Suprapubic skin (tissue), 4 donors: ENCODE data around the gene MBLAC1.

Experiments used
- EP300 ChIP-seq: sonication (generic); formaldehyde crosslinking; IDR thresholded peaks from one replicate; pipeline ENCODE4 v1.6.1; 2017; ENCODE audit warnings: antibody characterized with exemption
- POLR2A ChIP-seq, 2 donors: fragments of 450-650 bp; IDR thresholded peaks; one replicate each; pipeline ENCODE4 v1.6.1; 2017; ENCODE audit warnings: antibody characterized with exemption in 2 of 2, mild to moderate bottlenecking in 2 of 2, moderate library complexity in 2 of 2
- POLR2AphosphoS5 ChIP-seq, 3 donors: sonication (generic); formaldehyde crosslinking; IDR thresholded peaks; one replicate each; pipeline ENCODE4 v1.6.1; 2017; ENCODE audit warnings: antibody characterized with exemption in 3 of 3
- TF ChIP-seq, protein P1 (sequence below), 2 donors: fragments of 200-600 bp in 1 of 2; fragments of 450-650 bp in 1 of 2; sonication (generic) in 1 of 2; IDR thresholded peaks; one replicate each; pipeline ENCODE4 v1.5.1; 2016 to 2019; ENCODE audit warnings: antibody characterized with exemption in 2 of 2, mild to moderate bottlenecking in 1 of 2, moderate library complexity in 1 of 2

DNA sequence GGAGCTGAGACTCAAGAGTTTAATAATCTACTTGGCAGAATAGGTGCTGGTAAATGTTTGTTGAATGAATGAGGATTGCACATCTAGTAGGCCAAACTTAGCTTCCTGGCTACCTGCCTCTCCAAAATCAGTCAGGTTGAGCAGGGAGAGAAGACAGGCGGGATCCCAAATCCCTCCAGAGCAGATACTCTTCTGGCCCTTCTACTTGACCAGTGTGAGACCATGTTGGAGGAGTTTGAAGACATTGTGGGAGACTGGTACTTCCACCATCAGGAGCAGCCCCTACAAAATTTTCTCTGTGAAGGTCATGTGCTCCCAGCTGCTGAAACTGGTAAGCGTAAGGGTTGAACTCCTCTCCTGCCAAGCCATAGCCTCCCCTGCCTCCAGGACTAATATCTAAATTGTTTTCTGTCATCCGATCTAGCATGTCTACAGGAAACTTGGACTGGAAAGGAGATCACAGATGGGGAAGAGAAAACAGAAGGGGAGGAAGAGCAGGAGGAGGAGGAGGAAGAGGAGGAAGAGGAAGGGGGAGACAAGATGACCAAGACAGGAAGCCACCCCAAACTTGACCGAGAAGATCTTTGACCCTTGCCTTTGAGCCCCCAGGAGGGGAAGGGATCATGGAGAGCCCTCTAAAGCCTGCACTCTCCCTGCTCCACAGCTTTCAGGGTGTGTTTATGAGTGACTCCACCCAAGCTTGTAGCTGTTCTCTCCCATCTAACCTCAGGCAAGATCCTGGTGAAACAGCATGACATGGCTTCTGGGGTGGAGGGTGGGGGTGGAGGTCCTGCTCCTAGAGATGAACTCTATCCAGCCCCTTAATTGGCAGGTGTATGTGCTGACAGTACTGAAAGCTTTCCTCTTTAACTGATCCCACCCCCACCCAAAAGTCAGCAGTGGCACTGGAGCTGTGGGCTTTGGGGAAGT lies 2.2 kb upstream of the MBLAC1 start:
- TF ChIP-seq, protein P1, sequence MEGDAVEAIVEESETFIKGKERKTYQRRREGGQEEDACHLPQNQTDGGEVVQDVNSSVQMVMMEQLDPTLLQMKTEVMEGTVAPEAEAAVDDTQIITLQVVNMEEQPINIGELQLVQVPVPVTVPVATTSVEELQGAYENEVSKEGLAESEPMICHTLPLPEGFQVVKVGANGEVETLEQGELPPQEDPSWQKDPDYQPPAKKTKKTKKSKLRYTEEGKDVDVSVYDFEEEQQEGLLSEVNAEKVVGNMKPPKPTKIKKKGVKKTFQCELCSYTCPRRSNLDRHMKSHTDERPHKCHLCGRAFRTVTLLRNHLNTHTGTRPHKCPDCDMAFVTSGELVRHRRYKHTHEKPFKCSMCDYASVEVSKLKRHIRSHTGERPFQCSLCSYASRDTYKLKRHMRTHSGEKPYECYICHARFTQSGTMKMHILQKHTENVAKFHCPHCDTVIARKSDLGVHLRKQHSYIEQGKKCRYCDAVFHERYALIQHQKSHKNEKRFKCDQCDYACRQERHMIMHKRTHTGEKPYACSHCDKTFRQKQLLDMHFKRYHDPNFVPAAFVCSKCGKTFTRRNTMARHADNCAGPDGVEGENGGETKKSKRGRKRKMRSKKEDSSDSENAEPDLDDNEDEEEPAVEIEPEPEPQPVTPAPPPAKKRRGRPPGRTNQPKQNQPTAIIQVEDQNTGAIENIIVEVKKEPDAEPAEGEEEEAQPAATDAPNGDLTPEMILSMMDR (IDR thresholded peaks at IDR 0.05) = no peak
- TF ChIP-seq POLR2AphosphoS5 (IDR thresholded peaks at IDR 0.05) (no peak), POLR2A (IDR thresholded peaks at IDR 0.05) (no peak), EP300 (no peak)
